KMS-11 (cell line): Measurements from ENCODE around the gene CAPN1.

Experiments used
- H2AFZ ChIP-seq: fragments of 200-600 bp; sonication (generic); 2 replicates; pipeline ENCODE4 v1.6.1; 2016; ENCODE audit warnings: antibody characterized with exemption, mixed run types, low read depth
- H3K27ac ChIP-seq: fragments of 200-600 bp; sonication (generic); 2 replicates; pipeline ENCODE4 v1.6.1; 2016; ENCODE audit warnings: mild to moderate bottlenecking, mixed run types
- H3K27me3 ChIP-seq: fragments of 200-600 bp; sonication (generic); 2 replicates; pipeline ENCODE4 v1.6.1; 2017; ENCODE audit warnings: mild to moderate bottlenecking, low read depth, mixed run types, moderate library complexity; ENCODE audit not compliant: insufficient read depth
- H3K36me3 ChIP-seq: fragments of 200-600 bp; sonication (generic); 2 replicates; pipeline ENCODE4 v1.6.1; 2017; ENCODE audit warnings: mild to moderate bottlenecking, mixed run types; ENCODE audit not compliant: insufficient read depth
- H3K4me1 ChIP-seq: fragments of 200-600 bp; sonication (generic); 2 replicates; pipeline ENCODE4 v1.6.1; 2016; ENCODE audit warnings: mild to moderate bottlenecking, low read depth, mixed run types; ENCODE audit not compliant: poor library complexity, severe bottlenecking
- H3K4me2 ChIP-seq: fragments of 200-600 bp; sonication (generic); 2 replicates; pipeline ENCODE4 v1.7.0; 2016; ENCODE audit warnings: mild to moderate bottlenecking, mixed run types
- H3K4me3 ChIP-seq: fragments of 200-600 bp; sonication (generic); IDR thresholded peaks from 2 replicates; pipeline ENCODE4 v1.6.1; 2017; ENCODE audit warnings: low read depth, low read length, mixed read lengths; ENCODE audit not compliant: insufficient read depth
- H3K79me2 ChIP-seq: fragments of 200-600 bp; sonication (generic); 2 replicates; pipeline ENCODE4 v1.6.1; 2016; ENCODE audit warnings: low read depth, mixed run types; ENCODE audit not compliant: insufficient read depth
- H3K9ac ChIP-seq: fragments of 200-600 bp; sonication (generic); 2 replicates; pipeline ENCODE4 v1.6.1; 2016; ENCODE audit warnings: mild to moderate bottlenecking, mixed run types
- H4K20me1 ChIP-seq: fragments of 200-600 bp; sonication (generic); 2 replicates; pipeline ENCODE4 v1.6.1; 2016; ENCODE audit warnings: mild to moderate bottlenecking, mixed run types; ENCODE audit not compliant: insufficient read depth
- TF ChIP-seq, protein P1 (sequence below): fragments of 200-600 bp; sonication (generic); conservative IDR thresholded peaks from 2 replicates; pipeline ENCODE4 v1.6.1; 2017; ENCODE audit warnings: low read depth, mild to moderate bottlenecking, antibody characterized with exemption, low read length, moderate library complexity, mixed read lengths

CAPN1 gene

GRCh38 chr11:65150509-65151299 lies 31.0 kb upstream of the CAPN1 start:
- no peaks in the 10 kb centered on the region for H3K27me3 ChIP-seq
- TF ChIP-seq, protein P1, sequence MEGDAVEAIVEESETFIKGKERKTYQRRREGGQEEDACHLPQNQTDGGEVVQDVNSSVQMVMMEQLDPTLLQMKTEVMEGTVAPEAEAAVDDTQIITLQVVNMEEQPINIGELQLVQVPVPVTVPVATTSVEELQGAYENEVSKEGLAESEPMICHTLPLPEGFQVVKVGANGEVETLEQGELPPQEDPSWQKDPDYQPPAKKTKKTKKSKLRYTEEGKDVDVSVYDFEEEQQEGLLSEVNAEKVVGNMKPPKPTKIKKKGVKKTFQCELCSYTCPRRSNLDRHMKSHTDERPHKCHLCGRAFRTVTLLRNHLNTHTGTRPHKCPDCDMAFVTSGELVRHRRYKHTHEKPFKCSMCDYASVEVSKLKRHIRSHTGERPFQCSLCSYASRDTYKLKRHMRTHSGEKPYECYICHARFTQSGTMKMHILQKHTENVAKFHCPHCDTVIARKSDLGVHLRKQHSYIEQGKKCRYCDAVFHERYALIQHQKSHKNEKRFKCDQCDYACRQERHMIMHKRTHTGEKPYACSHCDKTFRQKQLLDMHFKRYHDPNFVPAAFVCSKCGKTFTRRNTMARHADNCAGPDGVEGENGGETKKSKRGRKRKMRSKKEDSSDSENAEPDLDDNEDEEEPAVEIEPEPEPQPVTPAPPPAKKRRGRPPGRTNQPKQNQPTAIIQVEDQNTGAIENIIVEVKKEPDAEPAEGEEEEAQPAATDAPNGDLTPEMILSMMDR = no peak
- H3K9ac ChIP-seq = no peak overlapping the region
- H3K36me3 ChIP-seq = no peaks in the 10 kb centered on the region
- H4K20me1 ChIP-seq = no peaks in the 10 kb centered on the region
- no peak overlapping the region for H2AFZ ChIP-seq
- H3K27ac ChIP-seq = no peak overlapping the region
- no peak overlapping the region for H3K4me2 ChIP-seq
- H3K79me2 ChIP-seq = no peaks in the 10 kb centered on the region
- no peaks in the 10 kb centered on the region for H3K4me1 ChIP-seq
- H3K4me3 ChIP-seq = no peak overlapping the region

DNA sequence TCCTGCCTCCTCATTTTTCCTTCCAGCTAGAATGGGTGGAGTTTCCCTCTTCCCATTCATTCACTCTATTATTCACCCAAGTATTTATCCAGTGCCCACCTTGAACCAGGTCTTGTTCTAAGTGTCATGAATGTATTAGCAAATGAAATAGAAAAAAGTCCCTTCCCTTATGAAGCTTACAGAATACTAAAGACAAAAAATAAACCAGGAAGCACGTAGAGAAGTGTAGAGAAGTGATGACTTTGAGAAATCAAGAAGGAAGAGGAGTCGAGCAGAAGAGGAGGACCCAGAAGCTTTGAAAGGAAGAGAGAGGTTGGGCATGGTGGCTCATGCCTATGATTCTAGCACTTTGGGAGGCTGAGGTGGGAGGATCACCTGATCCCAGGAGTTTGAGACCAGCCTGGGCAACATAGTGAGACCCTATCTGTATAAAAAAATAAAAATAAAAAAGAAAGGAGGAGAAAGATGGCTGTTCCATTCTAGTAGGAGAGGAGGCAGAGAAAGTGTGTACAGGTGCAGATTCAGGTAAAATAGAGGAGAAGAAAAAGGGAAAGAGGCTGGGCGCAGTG lies 30.3 kb upstream of the CAPN1 start:
- Histone ChIP-seq H3K36me3 (no peaks in the 10 kb centered on the region), H4K20me1 (no peaks in the 10 kb centered on the region), H3K4me1 (no peaks in the 10 kb centered on the region), H3K4me2 (no peak overlapping the region), H3K79me2 (no peaks in the 10 kb centered on the region), H3K9ac (no peak overlapping the region), H3K27me3 (no peaks in the 10 kb centered on the region), H3K27ac (no peak overlapping the region), H3K4me3 (no peak overlapping the region), H2AFZ (no peak overlapping the region)
- TF ChIP-seq, protein P1 = no peak

GRCh38 chr11:65152122-65152521 lies 29.6 kb upstream of the CAPN1 start:
- no peaks in the 10 kb centered on the region for H3K27me3 ChIP-seq
- no peak overlapping the region for H2AFZ ChIP-seq
- H3K4me2 ChIP-seq = no peak overlapping the region
- H3K9ac ChIP-seq = no peak overlapping the region
- no peak overlapping the region for H3K4me3 ChIP-seq
- TF ChIP-seq, protein P1 = no peak
- no peaks in the 10 kb centered on the region for H3K36me3 ChIP-seq
- no peak overlapping the region for H3K27ac ChIP-seq
- H3K79me2 ChIP-seq = no peaks in the 10 kb centered on the region
- H3K4me1 ChIP-seq = no peaks in the 10 kb centered on the region
- H4K20me1 ChIP-seq = no peaks in the 10 kb centered on the region

- Histone ChIP-seq H3K4me3 (no peak overlapping the region), H3K27ac (no peak overlapping the region), H4K20me1 (no peaks in the 10 kb centered on the region), H3K79me2 (no peaks in the 10 kb centered on the region), H2AFZ (no peak overlapping the region), H3K9ac (no peak overlapping the region), H3K4me1 (no peaks in the 10 kb centered on the region), H3K27me3 (no peaks in the 10 kb centered on the region), H3K36me3 (no peaks in the 10 kb centered on the region), H3K4me2 (no peak overlapping the region)
- TF ChIP-seq, protein P1 = no peak
These were observed 25.5 kb upstream of the CAPN1 start for GRCh38 chr11:65156256-65156655.
